K562 (cell line): Measurements from ENCODE around the gene PPP1R36. TPM values are rescaled to one million over a fixed set of nuclear protein-coding genes. Genes with fewer than 3 reads are reported as not detected.

Source experiments
- SMARCB1 ChIP-seq: IDR thresholded peaks from 2 replicates; pipeline ENCODE4 v1.6.1; 2011; ENCODE audit warnings: improper control_type of control experiment, low read depth; ENCODE audit not compliant: insufficient read length
- SRSF3 ChIP-seq: fragments of 200-400 bp; formaldehyde crosslinking; IDR thresholded peaks from 2 replicates; pipeline ENCODE4 v1.6.1; 2016; ENCODE audit warnings: mild to moderate bottlenecking, low read length, moderate library complexity; ENCODE audit not compliant: insufficient read depth
- SUPT5H ChIP-seq: fragments of 450-650 bp; IDR thresholded peaks from 2 replicates; pipeline ENCODE4 v1.6.1; 2016
- ZNF124 ChIP-seq: sonication (generic); formaldehyde crosslinking; IDR thresholded peaks from 2 replicates; pipeline ENCODE4 v1.8.1; 2022; ENCODE audit warnings: missing genetic modification reagents
- ZNF3 ChIP-seq: fragments of 250-450 bp; sonication (Bioruptor Pico); IDR thresholded peaks from 2 replicates; pipeline ENCODE4 v1.5.0; 2021; ENCODE audit warnings: mild to moderate bottlenecking, moderate library complexity
- polyA plus RNA-seq, 8 experiments: library from polyadenylated mRNA; depleted of rRNA in 4 of 8; stranded (reverse) in 5 of 8; unstranded in 3 of 8; fragments of >200 nt; fragmentation: Nextera tagmentation in 2 of 8; fragmentation: Illumina TruSeq in 1 of 8; extraction: Ambion mirVana in 2 of 8; extraction: Trizol in 1 of 8; gene quantifications; 2 replicates each; pipeline versions ENCODE4 v1.2.1 to v1.2.3, GENCODE V29; 2011 to 2014; ENCODE audit warnings: inconsistent platforms in 1 of 8, missing spikeins in 1 of 8
- total RNA-seq, 7 experiments: library from RNA; depleted of rRNA in 6 of 7; stranded (reverse); fragments of >200 nt in 6 of 7; fragmentation: Illumina TruSeq in 2 of 7; extraction: Trizol in 2 of 7; gene quantifications; 2 replicates each; pipeline versions ENCODE4 v1.2.1 to v1.2.3, GENCODE V29; 2011 to 2021; ENCODE audit warnings: low replicate concordance in 1 of 7
- TF ChIP-seq, protein P1 (sequence below): sonication (generic); formaldehyde crosslinking; IDR thresholded peaks from 2 replicates; pipeline ENCODE4 v1.8.0; 2023; ENCODE audit warnings: missing genetic modification reagents, mild to moderate bottlenecking, borderline replicate concordance
- TF ChIP-seq, protein P2 (sequence below), 2 experiments: IDR thresholded peaks; 2 replicates each; pipeline ENCODE4 v1.6.1; 2012; ENCODE audit warnings: improper control_type of control experiment in 2 of 2, low read depth in 2 of 2, low read length in 2 of 2, borderline replicate concordance in 1 of 2

The PPP1R36 gene
- total and polyA plus RNA-seq, 9 of the 15 experiments (the other 6 are each of a cell fraction or from before 2014, with no cell fraction given) = 0.29 TPM; not detected in 8

DNA sequence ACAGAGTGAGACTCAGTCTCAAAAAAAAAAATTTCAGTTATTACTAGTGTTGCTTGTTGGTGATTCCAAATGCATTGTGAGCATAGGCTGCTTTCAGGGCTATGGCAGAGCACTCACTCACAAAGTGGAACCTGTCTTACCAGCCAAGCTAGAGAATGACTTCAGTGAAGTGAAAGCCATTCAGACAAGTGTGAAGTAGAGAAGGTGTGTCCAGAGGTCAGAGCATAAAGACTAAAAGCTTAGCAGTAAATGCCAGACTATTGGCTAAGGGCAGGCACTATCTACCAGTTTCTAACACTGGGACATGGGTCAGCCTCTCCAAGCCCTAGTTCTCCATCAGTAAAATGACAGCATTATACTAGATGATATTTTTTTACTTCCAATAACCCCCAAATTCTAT lies 12.7 kb downstream of the PPP1R36 start (continued):
- TF ChIP-seq, protein P1, sequence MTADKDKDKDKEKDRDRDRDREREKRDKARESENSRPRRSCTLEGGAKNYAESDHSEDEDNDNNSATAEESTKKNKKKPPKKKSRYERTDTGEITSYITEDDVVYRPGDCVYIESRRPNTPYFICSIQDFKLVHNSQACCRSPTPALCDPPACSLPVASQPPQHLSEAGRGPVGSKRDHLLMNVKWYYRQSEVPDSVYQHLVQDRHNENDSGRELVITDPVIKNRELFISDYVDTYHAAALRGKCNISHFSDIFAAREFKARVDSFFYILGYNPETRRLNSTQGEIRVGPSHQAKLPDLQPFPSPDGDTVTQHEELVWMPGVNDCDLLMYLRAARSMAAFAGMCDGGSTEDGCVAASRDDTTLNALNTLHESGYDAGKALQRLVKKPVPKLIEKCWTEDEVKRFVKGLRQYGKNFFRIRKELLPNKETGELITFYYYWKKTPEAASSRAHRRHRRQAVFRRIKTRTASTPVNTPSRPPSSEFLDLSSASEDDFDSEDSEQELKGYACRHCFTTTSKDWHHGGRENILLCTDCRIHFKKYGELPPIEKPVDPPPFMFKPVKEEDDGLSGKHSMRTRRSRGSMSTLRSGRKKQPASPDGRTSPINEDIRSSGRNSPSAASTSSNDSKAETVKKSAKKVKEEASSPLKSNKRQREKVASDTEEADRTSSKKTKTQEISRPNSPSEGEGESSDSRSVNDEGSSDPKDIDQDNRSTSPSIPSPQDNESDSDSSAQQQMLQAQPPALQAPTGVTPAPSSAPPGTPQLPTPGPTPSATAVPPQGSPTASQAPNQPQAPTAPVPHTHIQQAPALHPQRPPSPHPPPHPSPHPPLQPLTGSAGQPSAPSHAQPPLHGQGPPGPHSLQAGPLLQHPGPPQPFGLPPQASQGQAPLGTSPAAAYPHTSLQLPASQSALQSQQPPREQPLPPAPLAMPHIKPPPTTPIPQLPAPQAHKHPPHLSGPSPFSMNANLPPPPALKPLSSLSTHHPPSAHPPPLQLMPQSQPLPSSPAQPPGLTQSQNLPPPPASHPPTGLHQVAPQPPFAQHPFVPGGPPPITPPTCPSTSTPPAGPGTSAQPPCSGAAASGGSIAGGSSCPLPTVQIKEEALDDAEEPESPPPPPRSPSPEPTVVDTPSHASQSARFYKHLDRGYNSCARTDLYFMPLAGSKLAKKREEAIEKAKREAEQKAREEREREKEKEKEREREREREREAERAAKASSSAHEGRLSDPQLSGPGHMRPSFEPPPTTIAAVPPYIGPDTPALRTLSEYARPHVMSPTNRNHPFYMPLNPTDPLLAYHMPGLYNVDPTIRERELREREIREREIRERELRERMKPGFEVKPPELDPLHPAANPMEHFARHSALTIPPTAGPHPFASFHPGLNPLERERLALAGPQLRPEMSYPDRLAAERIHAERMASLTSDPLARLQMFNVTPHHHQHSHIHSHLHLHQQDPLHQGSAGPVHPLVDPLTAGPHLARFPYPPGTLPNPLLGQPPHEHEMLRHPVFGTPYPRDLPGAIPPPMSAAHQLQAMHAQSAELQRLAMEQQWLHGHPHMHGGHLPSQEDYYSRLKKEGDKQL (CRISPR knock-in tag) = no peak
- TF ChIP-seq, protein P2, sequence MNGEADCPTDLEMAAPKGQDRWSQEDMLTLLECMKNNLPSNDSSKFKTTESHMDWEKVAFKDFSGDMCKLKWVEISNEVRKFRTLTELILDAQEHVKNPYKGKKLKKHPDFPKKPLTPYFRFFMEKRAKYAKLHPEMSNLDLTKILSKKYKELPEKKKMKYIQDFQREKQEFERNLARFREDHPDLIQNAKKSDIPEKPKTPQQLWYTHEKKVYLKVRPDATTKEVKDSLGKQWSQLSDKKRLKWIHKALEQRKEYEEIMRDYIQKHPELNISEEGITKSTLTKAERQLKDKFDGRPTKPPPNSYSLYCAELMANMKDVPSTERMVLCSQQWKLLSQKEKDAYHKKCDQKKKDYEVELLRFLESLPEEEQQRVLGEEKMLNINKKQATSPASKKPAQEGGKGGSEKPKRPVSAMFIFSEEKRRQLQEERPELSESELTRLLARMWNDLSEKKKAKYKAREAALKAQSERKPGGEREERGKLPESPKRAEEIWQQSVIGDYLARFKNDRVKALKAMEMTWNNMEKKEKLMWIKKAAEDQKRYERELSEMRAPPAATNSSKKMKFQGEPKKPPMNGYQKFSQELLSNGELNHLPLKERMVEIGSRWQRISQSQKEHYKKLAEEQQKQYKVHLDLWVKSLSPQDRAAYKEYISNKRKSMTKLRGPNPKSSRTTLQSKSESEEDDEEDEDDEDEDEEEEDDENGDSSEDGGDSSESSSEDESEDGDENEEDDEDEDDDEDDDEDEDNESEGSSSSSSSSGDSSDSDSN (IDR thresholded peaks at IDR 0.05; ENCODE audit: borderline replicate concordance in 1 of 2, low read depth in 2 of 2, low read length in 2 of 2) = no peak
- TF ChIP-seq SUPT5H (no peak), SRSF3 (no peak), SMARCB1 (no peak), ZNF3 (CRISPR knock-in tag) (no peak), ZNF124 (CRISPR knock-in tag) (no peak)
